GM19238 (cell line): ENCODE data around the gene KDM4C.
"Not testable (repeated sequence)": the region's sequence is repeated elsewhere in the genome, so short reads cannot be mapped to it uniquely, and the experiment has no call there.

Experiments used
- DNase-seq: peaks from one replicate; pipeline ENCODE4 v3.0.0; 2011; ENCODE audit warnings: low spot score; ENCODE audit not compliant: insufficient read length

KDM4C gene

DNA sequence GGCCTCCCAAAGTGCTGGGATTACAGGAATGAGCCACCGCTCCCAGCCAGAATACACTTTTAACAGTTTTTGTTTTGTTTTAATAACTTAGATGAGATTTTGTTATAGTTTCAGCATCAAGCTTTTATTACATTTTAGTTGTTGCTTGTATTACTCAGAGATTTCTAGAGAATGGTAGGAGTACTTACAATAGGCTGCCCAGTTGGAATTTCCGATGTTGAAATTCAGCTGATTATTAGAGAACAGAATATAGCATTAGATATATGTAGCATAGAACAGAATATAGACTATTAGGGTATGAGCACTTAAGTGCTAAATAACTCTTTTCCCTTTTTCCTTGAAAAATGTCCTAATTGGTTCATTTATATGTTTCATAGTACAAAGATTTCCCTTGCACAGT, 6.2 kb downstream of the KDM4C start:
- DNase-seq, result no peak

DNA sequence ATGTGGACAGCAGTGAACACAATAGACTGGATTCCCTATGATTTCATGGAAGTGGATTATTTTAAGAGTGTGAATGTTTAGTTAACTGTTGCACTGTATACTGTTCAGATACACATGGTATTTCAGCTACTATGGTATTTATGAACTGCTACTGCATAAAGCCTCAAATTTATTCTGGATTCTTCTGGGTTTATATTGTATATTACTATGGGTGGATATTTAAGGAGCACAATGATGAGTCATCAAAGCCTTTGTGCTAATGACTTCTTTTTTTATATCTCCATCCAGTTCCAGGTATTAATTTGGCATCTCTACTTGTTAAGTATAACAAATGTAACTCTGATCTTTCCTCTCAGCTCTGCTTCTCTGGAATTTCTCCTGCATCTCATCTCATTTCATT, 6.8 kb downstream of the KDM4C start:
- DNase-seq, result no peak

DNA sequence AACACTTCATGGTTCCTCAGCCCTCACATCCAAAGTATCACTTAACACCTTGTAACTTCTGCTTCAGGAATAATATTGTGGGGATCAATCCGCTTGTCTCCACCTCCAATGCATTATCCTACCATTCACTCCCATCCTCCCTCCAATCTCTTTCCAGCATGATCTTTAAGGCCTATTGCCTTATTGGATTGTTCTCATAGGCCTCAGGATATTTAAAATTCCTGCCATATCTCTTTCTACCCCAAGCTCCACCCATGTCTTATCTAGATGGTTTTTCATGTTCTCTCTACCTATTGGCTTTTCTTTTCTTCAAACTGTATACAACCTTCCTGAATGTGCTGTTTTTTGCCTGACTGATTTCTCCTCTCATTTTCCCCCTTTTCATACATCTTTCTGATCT, 7.2 kb downstream of the KDM4C start:
- no peak for DNase-seq

- no peak for DNase-seq
Measured at GRCh38 chr9:6765396-6765795, 7.6 kb downstream of the KDM4C start.

DNA sequence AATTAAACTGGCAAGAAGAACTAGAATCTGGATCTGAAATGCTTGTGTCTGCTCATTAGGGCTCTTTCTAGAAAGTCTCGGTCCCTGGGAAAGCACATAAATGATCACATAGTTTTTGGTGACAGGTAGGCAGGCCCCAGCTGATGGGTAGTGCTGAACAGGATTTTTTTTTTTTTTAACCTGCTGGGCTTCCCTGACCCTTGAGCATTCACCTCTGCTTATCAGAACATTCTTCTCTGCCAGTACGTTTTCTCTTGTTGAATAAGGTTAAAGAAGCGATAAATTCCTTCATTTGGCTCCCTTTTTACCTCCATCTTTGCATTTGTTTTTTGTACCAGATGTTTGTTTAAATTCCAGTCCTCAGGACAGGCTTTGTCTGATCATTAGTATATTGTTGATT, 8.8 kb downstream of the KDM4C start:
- no peak for DNase-seq

- not testable (repeated sequence) for DNase-seq
Measured at GRCh38 chr9:6768587-6768986, 10.8 kb downstream of the KDM4C start.

- no peak for DNase-seq
Measured at GRCh38 chr9:6771722-6772121, 13.9 kb downstream of the KDM4C start.

DNA sequence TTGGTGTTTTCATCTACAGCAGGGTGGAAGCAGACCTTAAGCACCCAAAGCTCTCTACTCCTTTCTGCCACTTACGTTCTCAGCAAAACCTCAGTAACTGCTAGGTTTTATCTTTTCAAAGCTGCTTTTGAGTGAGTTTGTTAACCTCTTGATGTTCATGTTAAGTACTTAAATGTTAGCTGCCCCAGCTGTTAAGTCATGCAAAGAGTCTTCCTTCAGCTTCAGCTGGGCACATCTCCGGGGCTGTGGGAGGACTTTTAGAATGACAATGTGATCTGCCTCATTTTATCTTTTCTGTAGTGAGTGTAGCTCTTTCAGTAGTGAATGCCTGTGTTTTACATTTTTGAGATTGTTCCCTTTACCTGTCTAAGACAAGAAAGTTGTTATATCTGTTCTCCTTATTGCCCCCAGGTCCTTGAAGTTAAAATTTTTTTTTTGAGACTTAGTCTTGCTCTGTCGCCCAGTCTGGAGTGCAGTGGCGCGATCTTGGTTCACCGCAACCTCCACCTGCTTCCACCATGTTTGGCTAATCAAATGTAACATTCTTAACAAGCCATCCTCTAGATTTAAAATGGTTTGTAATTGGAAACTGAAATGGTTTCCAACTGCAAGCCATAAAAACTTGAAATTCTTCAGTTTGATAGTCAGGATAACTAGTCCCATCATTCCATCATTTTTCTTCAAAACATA, 19.6 kb downstream of the KDM4C start:
- DNase-seq, result no peak

DNA sequence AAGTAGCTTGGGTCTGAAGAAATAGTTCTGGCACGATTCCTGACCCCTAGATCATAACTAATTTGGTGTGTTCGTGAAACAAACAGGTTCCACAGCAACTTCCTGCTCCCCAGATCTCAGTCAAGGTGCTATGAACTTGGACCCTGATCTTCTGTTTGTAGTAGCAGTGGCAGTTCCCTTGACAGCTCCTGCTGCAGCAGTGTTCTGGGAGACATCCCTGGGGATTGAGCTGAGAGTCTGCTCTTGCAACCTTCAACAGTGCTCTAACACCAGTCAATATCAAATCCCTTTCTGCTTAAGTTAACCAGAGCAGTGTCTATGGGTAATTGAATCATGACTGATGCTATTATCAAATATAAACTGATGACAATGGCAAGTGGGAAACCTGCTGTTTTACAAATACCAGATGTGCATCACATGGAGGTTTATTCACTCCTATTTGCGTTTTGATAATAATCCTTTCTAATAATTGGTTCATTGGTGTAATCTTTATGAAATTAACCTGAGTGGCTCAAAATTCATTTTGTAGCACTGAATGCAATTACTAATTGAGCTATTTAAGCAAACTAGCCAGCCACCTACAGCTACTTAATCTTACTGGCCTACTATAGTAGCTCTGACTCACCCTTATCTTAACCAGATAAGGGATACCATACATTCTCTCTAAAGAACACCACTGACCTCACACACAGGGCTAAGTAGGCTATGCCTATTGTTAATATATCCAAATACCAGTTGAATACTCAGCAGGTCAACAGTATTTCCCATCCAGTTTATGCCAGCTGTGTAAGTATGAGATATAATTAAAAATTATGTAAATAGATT, 21.9 kb downstream of the KDM4C start:
- no peak for DNase-seq

DNA sequence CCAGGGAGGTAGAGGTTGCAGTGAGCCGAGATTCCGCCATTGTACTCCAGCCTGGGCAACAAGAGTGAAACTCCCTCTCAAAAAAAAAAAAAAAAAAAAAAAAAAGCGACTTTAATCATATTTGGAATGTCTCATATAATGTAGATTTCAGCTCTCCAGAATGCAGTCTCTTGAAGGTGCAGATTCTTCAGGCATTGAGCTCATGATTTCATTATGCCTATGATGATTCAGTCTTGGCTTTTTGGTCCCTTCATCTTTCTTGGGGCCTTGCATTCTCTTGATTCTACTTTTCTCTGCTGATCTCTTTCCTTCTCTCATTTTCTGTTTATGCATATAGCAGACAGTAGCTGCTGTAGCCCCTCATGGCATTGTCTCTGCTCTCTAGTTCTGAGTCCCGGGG, 22.9 kb downstream of the KDM4C start:
- DNase-seq, result no peak

DNA sequence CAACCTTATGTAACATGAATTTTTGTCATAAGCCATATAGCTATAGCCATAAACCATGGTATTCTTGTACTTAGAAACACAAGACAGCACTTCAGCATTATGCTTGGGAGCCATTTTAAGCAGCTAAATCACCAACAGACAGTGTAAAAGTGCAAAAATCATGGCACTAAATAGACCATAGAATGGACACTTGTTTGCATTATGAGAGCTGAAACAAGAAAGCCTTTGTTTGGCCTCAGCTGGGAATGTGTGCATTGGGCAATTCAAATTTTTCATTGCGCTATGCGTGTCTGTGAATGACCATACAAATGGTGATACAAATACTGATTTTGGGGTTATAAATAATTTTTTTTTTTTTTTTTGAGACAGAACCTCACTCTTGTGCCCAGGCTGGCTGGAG, 23.7 kb downstream of the KDM4C start:
- no peak for DNase-seq

GRCh38 chr9:6782345-6782744, 24.6 kb downstream of the KDM4C start:
- DNase-seq, result no peak

DNA sequence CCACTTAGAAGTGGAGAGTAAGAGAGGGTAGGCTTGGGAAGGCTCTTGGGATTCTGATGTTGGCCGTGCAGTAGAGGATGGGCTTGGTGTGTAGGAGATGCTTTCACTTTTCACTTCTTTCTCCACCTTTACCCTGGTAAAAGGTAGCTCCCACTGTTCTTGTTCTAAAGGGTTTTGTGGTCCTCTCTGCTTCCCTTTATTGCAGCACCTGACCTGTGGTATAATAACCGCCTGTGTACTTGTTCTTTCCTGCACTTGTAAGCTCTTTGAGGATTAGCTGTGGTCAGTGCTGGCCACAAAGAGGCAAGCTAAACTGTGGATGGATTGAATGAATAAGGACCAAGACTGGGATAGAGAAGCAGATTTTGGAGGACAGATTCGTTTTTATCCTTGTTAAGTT, 25.2 kb downstream of the KDM4C start:
- DNase-seq, result no peak

DNA sequence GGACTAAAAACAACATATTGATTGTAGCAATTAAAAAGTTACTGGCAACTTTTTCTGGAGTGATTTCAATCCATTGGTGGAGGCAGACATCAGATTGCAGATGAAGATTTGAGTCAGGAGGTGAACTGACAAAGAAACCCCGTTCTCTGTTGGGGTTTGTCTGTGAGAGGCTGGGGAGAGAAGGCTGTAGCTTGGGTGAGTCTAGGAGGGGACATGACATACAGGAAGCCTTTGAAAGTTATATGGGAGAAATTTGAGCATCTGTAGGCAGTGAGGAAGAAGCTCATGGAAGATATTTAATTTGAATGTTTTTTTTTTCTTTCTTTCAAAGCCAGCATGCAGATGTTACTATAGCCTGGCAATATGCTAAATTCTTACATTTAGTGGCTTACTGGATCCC, 26.0 kb downstream of the KDM4C start:
- no peak for DNase-seq

GRCh38 chr9:6785682-6786081, 27.9 kb downstream of the KDM4C start:
- DNase-seq, result no peak

- DNase-seq, result no peak
Measured at GRCh38 chr9:6787793-6788161, 30.0 kb downstream of the KDM4C start.

DNA sequence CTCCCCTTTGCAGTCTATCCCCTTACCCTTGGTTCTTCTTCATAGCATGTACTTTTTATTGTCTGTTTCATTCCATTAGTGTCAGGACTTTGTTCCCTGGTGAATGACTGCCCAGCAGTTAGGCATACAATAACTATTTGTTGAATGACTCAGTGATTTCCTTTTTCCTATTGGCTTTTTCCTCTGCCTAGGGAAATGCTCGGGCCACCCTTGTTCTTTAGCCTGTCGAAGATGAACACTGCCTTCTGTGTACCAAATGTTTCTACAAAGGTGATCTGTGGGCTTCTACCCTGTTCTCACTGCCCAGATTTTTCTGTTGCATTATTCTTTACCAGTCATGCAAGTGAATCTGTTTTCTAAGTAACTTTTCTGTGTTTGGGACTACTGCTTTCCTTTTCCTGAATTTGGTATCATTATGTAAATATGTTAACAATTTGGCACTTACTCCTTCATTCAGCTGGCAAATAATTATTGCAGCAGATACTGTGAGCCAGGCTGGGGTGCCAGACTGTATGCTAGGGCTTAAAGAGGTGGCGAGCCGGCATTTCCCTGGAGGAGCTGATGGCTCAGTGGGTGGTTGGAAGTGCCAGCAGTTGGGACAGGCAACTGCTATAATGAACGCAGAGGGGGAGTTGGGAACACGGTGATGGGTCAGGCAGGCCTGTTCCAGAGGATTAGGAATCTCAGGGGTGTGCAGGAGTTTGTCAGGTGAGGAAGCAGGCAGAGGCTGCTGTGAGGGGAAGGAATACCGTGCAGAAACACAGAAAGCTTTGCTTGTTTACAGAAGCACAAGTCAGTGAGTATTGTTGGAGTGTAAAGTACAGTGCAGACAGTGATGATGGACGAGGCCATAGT, 30.6 kb downstream of the KDM4C start:
- no peak for DNase-seq

DNA sequence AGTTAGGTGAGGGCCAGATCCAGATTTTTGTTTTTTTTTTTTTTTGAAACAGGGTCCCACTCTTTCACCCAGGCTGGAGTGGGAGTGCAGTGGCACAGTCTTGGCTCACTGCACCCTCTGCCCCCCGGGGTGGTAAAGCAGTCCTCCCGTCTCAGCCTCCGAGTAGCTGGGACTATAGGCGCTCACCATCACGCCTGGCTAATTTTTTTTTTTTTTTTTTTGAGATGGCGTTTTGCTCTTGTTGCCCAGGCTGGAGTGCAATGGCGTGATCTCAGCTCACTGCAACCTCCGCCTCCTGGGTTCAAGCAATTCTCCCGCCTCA, 31.2 kb downstream of the KDM4C start:
- DNase-seq, result not testable (repeated sequence)

GRCh38 chr9:6790866-6791265, 33.1 kb downstream of the KDM4C start:
- no peak for DNase-seq

DNA sequence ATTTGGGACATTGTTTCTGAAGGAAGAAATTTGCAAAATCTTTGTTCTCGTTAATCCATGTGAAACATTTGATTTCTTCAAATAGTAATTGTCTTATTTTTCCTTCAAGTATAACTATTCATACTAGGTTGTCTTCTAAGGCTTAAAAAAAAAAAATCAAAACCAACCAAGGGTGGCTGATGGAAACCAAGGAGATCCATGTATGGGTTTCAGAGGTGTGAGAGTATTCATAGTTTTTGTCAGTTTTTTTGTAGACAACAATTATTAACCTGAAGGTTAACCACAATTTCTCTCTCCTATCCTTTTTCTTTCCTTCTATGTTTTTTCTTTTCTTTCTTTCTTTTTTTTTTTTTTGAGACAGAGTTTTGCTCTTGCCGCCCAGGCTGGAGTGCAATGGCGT, 35.4 kb downstream of the KDM4C start:
- DNase-seq, result no peak

DNA sequence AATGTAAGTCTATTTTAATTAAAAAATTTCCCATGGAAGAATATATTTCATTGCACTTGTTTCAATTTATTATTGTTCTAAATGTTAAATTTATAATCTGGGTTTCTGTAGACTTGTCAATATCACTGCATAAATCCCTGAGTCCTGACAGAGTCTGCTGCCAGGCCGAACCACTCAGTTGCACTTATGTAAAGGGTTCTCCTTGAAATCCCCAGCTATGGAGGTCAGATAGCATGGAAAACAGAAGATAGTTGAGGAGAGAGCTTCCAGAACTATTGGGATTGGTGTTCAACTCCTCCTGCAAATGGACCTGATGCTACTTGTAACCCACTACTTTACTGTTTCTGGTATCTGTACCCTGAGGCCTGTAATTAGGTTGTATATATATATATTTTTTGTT, 37.2 kb downstream of the KDM4C start:
- DNase-seq, result no peak

GRCh38 chr9:6802926-6803325, 45.2 kb downstream of the KDM4C start:
- DNase-seq, result no peak
